HL-60 (cell line): ENCODE measurements around the gene HS3ST2.
A peak's percentile ranks its signal among the peaks of the same experiment; 100 is the strongest.

Experiments
- DNase-seq, 2 experiments: peaks; one replicate each; pipeline ENCODE4 v3.0.0-alpha.2; 2010 to 2020; ENCODE audit warnings: low read depth in 1 of 2, low spot score in 1 of 2
- H3K27ac ChIP-seq: fragments of 250-450 bp; sonication (Bioruptor Pico); replicated peaks from 2 replicates; pipeline ENCODE4 v1.5.1; 2020; ENCODE audit warnings: mild to moderate bottlenecking, moderate library complexity
- H3K27me3 ChIP-seq: fragments of 250-450 bp; sonication (Bioruptor Pico); 2 replicates; pipeline ENCODE4 v1.5.1; 2021; ENCODE audit warnings: mild to moderate bottlenecking, moderate library complexity; ENCODE audit not compliant: insufficient read depth, poor library complexity, severe bottlenecking
- H3K4me3 ChIP-seq: replicated peaks from 2 replicates; pipeline ENCODE4 v1.5.1; 2011; ENCODE audit warnings: mild to moderate bottlenecking, control low read depth, low read length; ENCODE audit not compliant: insufficient read depth
- GABPA ChIP-seq: IDR thresholded peaks from 2 replicates; pipeline ENCODE4 v1.6.1; 2012; ENCODE audit warnings: low read depth
- POLR2AphosphoS5 ChIP-seq: IDR thresholded peaks from 2 replicates; pipeline ENCODE4 v1.6.1; 2012; ENCODE audit warnings: low read depth
- SPI1 ChIP-seq: IDR thresholded peaks from 2 replicates; pipeline ENCODE4 v1.6.1; 2012; ENCODE audit warnings: low read depth, mild to moderate bottlenecking, borderline replicate concordance
- TF ChIP-seq, protein P1 (sequence below): IDR thresholded peaks from 2 replicates; pipeline ENCODE4 v1.6.1; 2012; ENCODE audit warnings: low read depth; ENCODE audit not compliant: insufficient replicate concordance
- TF ChIP-seq, protein P2 (sequence below): IDR thresholded peaks from one replicate; pipeline ENCODE4 v1.5.1; 2011; ENCODE audit warnings: low read length, control low read depth, inconsistent platforms; ENCODE audit not compliant: insufficient read depth

The HS3ST2 gene

GRCh38 chr16:22932032-22932771 lies 118.2 kb downstream of the HS3ST2 start:
- H3K27me3 ChIP-seq = peaks cover 12% of the 10 kb centered on the region
- H3K4me3 ChIP-seq = no peak overlapping the region
- no peak for DNase-seq
- no peak overlapping the region for H3K27ac ChIP-seq
- TF ChIP-seq, protein P1, sequence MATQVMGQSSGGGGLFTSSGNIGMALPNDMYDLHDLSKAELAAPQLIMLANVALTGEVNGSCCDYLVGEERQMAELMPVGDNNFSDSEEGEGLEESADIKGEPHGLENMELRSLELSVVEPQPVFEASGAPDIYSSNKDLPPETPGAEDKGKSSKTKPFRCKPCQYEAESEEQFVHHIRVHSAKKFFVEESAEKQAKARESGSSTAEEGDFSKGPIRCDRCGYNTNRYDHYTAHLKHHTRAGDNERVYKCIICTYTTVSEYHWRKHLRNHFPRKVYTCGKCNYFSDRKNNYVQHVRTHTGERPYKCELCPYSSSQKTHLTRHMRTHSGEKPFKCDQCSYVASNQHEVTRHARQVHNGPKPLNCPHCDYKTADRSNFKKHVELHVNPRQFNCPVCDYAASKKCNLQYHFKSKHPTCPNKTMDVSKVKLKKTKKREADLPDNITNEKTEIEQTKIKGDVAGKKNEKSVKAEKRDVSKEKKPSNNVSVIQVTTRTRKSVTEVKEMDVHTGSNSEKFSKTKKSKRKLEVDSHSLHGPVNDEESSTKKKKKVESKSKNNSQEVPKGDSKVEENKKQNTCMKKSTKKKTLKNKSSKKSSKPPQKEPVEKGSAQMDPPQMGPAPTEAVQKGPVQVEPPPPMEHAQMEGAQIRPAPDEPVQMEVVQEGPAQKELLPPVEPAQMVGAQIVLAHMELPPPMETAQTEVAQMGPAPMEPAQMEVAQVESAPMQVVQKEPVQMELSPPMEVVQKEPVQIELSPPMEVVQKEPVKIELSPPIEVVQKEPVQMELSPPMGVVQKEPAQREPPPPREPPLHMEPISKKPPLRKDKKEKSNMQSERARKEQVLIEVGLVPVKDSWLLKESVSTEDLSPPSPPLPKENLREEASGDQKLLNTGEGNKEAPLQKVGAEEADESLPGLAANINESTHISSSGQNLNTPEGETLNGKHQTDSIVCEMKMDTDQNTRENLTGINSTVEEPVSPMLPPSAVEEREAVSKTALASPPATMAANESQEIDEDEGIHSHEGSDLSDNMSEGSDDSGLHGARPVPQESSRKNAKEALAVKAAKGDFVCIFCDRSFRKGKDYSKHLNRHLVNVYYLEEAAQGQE = no peak
- no peak for TF ChIP-seq POLR2AphosphoS5
- no peak for TF ChIP-seq SPI1
- TF ChIP-seq, protein P2, sequence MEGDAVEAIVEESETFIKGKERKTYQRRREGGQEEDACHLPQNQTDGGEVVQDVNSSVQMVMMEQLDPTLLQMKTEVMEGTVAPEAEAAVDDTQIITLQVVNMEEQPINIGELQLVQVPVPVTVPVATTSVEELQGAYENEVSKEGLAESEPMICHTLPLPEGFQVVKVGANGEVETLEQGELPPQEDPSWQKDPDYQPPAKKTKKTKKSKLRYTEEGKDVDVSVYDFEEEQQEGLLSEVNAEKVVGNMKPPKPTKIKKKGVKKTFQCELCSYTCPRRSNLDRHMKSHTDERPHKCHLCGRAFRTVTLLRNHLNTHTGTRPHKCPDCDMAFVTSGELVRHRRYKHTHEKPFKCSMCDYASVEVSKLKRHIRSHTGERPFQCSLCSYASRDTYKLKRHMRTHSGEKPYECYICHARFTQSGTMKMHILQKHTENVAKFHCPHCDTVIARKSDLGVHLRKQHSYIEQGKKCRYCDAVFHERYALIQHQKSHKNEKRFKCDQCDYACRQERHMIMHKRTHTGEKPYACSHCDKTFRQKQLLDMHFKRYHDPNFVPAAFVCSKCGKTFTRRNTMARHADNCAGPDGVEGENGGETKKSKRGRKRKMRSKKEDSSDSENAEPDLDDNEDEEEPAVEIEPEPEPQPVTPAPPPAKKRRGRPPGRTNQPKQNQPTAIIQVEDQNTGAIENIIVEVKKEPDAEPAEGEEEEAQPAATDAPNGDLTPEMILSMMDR = no peak
- no peak for TF ChIP-seq GABPA

DNA sequence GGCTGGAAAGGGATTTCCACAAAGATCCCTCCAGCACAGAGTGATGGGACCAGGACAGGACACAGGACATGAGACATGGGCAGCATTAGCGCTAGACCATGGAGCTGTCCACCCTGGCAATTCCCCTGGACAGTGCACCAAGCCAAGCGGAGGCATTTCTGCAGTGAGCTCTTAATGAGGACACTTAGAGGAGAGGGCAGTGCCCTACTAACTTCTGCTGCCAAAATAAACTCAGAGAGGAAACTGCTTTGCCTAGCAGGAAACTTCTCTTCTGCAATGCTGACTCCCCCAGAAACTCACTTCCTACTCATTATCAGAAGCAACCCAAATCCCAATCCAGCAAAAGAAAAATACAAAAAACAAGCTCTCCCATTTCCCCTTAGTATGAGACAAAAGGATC lies 119.2 kb downstream of the HS3ST2 start:
- Histone ChIP-seq H3K27ac (no peak overlapping the region), H3K27me3 (peaks cover 12% of the 10 kb centered on the region), H3K4me3 (no peak overlapping the region)
- peak in 1 of 2 experiments; percentile 6 for DNase-seq
- TF ChIP-seq SPI1 (peak; percentile 26; the same call in 1 of the 2 replicates), GABPA (no peak)

DNA sequence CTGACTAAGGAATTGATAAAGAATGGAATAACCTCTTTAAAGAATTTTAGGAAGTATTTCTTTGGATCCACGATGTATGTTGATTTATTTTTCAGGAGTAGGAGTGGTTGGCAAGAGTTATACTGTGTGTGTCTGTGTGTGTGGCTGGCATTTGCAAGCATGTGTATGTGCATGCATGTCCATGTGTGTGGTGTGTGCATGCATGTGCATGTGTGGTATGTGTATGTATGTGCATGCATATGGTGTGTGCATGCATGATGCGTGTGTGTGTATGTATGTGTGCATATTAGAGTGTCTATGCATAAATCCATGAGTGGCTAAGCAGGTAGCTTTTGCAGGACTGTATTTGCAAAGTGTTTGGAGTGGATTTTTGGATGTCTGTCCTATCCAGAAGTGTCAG lies 120.8 kb downstream of the HS3ST2 start:
- Histone ChIP-seq H3K27ac (no peak overlapping the region), H3K27me3 (peaks cover 6% of the 10 kb centered on the region), H3K4me3 (no peak overlapping the region)
- TF ChIP-seq GABPA = no peak
- TF ChIP-seq, protein P2 = no peak
- no peak for TF ChIP-seq SPI1
- no peak for TF ChIP-seq POLR2AphosphoS5
- TF ChIP-seq, protein P1 = no peak
- no peak for DNase-seq

GRCh38 chr16:22937169-22937568 lies 123.2 kb downstream of the HS3ST2 start:
- Histone ChIP-seq H3K27ac (no peak overlapping the region), H3K27me3 (peaks cover 2% of the 10 kb centered on the region), H3K4me3 (no peak overlapping the region)
- TF ChIP-seq SPI1 = no peak
- DNase-seq = peak in 1 of 2 experiments; percentile 8

- DNase-seq = no peak
- TF ChIP-seq, protein P1 = no peak
- no peak for TF ChIP-seq GABPA
- no peak for TF ChIP-seq POLR2AphosphoS5
- no peak for TF ChIP-seq SPI1
- TF ChIP-seq, protein P2 = no peak
- Histone ChIP-seq H3K27me3 (peaks cover 3% of the 10 kb centered on the region), H3K4me3 (no peak overlapping the region), H3K27ac (no peak overlapping the region)
Observed at GRCh38 chr16:22938647-22939046, 124.7 kb downstream of the HS3ST2 start.
